DMS53 treated with DMSO at 0.1 percent for 48 hours (cell line): ENCODE measurements around the gene BCL11B.

Experiments
- DNase-seq: peaks from one replicate; lab custom pipeline; 2025; ENCODE audit not compliant: unreplicated experiment; lab: John Stamatoyannopoulos, UW

Gene BCL11B

DNA sequence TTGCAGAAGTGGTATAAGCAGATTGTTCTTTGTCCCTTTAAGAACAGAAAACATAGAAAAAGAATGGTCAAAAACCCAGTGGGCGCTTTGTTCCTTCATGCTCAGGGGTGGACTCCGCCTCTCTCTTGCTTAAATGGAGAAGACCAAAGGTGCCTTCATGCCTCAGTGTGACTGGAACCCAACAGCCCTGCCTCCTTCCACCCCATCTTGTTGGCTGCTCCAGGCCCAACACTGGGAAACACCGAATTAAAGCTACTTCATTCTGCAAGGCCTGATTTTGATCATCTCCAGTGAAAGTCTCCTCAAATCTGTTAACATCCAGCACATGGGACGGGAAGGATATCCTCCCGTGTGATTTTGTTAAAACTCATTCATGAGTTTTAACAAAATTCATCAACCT is 103.7 kb downstream of the BCL11B start:
- DNase-seq, result no peak

- no peak for DNase-seq
Observed at GRCh38 chr14:99166506-99166905, 105.5 kb downstream of the BCL11B start.

DNA sequence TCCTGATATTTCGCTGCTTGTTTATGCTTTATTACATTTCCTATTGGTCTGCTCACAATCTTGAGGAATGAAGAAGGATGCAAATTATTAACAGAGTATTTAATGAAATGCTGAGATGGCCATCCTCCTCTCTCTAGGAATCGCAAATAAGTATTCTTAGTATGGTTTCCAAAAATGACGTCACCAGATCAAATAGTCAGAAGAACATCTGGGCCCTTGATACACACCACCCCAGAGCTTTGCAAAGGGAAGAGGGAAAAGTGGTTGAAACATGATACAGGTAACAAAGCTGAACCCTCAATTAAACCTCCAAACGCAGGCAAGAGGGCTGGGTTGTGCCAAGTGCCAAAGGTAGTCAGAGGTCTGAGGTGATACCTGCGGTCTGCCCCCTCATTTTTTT is 107.3 kb downstream of the BCL11B start:
- no peak for DNase-seq

DNA sequence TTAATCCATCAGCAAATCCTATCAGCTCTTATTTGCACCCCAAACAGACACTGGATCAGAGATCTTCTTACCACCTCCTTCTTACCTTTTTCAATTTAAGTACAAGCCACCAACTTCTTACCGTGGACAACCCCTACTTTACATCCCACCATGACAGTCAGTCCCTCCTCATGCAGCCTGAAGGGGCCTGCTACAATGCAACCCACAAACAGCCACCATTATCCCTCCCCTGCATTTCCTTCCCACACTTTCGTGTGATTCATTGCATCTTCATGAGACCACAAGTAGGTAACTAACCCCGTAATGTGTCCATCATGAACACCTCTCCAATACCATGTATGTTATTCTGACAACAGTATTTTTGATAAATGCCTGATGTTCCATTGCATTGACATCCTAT is 108.6 kb downstream of the BCL11B start:
- no peak for DNase-seq

- no peak for DNase-seq
Observed at GRCh38 chr14:99159341-99160340, 112.4 kb downstream of the BCL11B start.

DNA sequence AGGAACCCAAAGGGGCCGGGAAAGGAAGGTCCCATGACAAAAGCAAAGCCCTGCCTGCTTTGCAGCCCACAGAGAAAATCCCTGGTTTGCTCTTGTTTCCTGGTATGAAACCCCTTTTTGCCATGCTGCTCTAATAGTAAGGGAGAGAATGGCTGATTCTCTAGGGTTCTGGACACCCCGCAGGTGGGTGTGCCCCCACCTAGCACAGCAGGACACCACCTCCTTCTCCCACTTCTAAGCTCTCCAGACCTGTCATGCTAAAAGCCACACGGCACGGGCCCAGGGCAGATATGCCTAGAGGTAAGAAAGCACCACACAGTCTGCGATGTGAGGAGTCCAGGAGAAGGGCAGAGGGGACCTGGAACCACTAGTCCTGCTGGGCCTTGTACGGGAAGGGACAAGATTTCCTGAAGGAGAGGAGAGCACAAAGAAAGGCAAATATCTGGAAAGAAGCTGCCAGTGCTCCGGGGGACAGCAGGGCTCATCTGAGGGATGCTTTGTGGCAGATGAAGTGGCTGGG is 113.3 kb downstream of the BCL11B start:
- no peak for DNase-seq

GRCh38 chr14:99158150-99158549 is 113.8 kb downstream of the BCL11B start:
- no peak for DNase-seq

DNA sequence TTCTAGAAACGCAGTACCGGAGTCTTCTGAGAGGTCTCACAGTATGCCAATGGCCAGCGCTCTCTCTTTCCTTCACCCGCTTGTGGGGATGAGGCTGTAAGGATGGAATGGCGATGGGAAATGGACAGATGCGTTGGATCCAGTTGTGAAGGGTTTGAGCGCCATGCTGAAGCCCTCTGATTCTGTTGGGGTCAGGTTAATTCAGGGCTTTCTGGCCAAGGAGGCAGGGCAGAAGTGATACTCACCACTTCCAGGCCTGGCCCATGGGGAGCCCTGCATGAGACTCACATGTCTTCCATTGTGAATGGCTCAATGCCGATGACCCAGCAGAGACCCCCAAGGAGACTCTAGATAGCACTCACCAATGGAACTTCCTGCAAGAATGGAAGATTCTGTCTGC is 114.3 kb downstream of the BCL11B start:
- no peak for DNase-seq

GRCh38 chr14:99157246-99157645 is 114.8 kb downstream of the BCL11B start:
- DNase-seq, result no peak

DNA sequence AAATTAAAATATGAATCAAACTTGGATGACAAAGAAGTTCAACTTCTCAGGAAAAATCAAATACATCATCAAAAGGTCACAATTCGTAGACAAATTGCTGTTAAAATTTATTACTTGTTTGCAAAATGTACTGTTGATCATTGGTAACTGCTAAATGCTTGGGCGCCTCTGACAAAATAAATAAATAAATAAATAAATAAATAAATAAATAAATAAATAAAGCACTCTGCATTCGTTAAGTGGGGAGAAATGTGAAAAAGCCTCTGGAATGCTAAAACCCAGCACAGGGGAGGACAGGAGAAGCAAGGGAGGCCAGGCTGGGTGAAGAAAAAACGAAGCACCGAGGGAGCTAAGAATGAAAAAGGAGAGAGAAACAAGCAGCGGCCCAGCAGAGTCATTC is 115.2 kb downstream of the BCL11B start:
- DNase-seq, result no peak

DNA sequence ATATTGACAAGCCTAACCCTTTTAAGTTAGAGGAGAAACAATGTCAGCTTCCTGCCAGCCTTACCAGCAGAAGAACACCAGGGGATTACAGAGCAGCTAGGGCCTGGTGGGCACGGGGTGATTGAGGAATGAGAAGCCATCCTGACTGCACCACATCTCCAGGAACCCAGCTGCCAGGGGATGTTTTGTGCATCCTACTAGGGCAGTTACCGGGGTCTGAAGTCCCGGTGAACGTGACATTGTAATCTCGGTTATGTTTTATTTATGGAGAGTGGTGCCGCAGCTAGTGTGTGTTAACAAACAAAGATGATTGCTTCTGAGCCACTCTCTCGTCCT is 115.9 kb downstream of the BCL11B start:
- no peak for DNase-seq

DNA sequence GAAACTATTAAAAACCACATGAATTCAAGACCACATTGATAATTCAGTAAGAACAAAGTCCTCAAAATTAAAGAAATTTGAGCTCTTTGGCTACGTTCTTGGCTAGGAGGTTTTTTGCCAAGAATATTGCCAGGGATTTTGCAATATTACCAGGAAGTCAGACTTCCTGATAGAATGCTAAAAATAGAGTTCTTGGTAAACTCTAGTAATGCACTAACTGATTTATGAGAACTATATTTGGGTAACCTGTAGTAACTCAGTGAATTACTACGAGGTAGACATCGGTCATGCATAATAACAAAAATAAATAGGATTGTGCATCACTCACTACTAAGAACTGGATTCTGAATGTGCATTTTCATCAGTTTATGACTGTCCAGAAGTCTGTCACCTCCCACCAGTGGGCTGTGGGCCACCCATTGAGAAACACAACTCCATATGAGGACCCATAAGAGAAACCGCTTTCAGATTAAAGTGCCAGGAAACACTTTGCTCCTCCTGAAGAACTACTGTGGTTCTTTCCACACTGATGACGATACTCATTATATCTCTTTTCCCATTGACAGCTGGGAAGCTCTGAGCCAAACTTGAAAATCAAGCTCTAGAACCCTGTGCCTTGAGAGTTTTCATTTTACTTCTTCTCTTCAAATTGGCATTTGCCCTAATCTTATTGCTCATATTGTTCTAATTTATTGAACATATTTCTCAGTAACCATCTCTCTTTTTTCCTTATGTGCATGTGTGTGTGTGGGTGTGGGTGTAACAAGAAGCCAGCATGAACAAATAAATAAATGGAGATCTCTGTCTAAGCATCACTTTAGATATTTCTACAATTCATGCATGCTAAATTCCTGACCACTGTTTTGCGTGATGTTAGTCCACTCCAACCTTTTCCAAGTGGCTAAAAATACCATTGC is 116.6 kb downstream of the BCL11B start:
- DNase-seq, result no peak

DNA sequence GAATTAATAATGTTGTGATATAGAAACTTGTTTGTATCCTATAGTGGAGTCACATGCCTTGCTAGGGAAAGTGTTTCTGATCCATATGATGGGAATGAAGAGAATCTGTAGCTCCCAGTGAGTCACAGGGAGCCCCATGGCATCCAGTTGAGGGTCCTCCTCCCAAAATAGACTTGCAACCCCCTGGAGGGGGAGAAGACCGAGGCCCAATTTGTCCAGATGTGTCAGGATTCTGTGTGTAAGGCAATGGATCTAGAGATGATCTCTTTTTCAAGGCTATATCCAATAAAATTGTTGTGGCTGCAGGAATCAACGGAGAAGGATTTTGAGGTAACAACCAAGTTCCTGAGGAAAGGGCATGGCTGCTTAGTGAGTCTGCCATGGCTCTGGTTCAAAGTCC is 121.8 kb downstream of the BCL11B start:
- no peak for DNase-seq

GRCh38 chr14:99148861-99149610 is 123.0 kb downstream of the BCL11B start:
- DNase-seq, result no peak

DNA sequence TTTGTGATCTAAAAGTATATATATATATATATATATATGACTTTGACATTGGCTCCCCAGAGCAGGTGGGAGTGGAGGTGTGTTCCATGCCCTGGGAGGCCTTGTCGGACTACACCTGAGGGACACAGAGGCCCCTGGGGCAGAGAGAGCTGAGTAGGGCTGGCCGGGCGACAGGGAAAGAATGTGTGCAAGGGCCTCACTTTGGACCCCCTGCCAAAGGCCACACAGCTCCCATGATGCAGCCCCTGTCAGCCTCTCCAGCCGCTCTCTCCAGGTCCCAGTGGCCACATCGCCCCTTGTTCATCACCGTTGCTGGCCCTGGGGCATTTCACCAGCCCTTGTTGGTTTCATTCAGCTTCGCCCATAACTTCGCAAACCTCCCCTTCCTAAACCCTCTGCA is 123.9 kb downstream of the BCL11B start:
- no peak for DNase-seq

DNA sequence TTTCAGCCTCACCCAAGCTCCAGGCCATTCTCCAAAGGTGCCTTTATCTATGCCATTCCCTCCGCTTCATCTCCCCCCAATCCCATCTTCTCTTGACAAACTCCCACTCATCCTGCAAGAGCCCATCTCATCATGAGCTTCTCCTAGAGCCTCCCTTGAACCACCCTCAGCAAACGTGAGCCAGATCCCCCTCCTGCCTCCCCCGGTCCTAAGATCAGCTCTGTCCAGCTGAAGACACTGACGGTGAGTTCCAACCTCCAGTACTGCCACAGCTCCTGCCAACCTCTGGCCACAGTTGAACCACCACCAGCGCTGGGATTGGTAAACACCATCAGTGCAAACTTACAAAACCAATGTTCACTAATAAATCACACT is 124.6 kb downstream of the BCL11B start:
- no peak for DNase-seq

DNA sequence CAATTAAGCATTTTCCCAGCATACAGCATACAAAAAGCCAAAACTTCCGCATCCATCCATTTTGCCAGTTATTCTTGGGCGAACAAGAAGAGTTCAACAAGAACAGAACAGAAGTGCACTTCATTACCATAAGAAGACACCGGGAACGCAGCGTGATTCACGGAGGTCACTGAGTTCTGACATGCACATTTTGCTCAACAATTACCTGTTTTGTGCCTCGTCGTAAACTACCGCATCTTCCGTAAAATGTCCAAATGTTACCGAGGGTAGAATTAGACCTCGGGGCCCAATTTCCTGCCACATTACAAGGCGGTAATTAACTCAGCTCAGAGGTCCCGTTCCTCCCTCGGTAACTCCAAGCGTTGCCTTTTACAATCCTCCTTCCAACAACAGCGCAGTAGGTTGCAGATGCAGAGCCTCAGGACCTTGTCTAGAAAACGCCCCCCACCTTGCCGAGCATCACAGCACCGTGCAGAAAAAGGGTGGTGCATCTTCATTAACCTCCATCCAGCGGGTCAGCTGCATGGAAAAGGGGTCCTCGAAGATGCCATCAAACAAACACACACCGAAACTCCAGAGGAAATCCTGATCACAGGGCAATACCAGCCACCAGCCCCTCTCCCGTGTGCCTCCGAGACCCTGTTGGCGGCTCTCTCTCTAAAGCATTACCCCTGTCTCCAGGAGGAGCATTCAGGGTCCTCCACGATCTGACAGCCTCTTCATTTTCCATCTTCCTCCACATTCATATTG is 125.2 kb downstream of the BCL11B start:
- DNase-seq, result no peak

DNA sequence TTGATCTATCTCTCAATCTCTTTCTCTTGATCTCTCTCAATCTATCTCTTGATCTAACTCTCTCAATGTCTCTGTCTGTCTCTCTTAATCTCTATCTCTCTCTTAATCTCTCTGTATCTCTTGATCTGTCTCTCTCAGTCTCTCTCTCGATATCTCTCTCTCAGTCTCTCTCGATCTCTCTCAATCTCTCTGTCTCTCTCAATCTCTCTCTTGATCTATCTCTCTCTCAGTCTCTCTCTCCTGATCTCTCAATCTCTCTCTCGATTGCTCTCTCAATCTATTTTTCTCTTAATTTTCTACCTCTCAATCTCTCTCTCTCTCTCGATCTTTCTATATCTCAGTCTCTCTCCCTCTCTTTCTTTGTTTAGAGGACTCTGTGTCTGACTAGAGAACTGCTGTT is 126.7 kb downstream of the BCL11B start:
- no peak for DNase-seq

DNA sequence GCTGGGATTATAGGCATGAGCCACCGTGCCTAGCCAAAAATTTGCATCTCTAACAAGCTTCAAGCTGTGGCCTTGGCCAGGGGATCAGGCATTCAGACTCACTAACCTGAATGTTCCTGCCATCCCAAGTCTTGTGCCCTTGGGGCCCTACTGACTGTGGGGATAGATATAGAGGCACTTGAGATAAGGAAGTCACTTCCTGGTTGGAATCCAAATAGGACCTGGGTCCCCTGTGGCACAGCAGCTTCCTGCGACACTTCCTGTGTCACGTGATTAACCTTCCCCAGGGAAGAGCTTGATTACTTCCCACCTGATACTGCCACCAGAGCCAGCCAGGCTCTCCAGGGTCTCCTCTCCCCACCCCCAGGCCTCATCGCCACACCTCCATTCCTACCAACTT is 128.2 kb downstream of the BCL11B start:
- DNase-seq, result no peak

GRCh38 chr14:99143126-99143525 is 128.9 kb downstream of the BCL11B start:
- no peak for DNase-seq
